Stomach (tissue), 9 donors: ENCODE results near the gene ZNF316. TPM values are rescaled to one million over a fixed set of nuclear protein-coding genes. Genes with fewer than 3 reads are reported as not detected.
"Not testable (repeated sequence)": the region's sequence is repeated elsewhere in the genome, so short reads cannot be mapped to it uniquely, and the experiment has no call there.

Source experiments
- DNase-seq, 2 donors: peaks; one replicate each; pipeline versions ENCODE4 v3.0.0 to v3.0.0-alpha.2; 2013 to 2019
- H3K27ac ChIP-seq, 5 donors: fragments of 200-600 bp in 4 of 5; sonication (generic) in 4 of 5; one replicate each; pipeline ENCODE4 v1.5.1; 2013 to 2019; ENCODE audit warnings: mild to moderate bottlenecking in 1 of 5, moderate library complexity in 1 of 5
- H3K27me3 ChIP-seq, 3 donors: fragments of 200-600 bp; sonication (generic); one replicate each; pipeline ENCODE4 v1.5.1; 2017 to 2019; ENCODE audit warnings: mixed run types in 1 of 3
- H3K36me3 ChIP-seq, 4 donors: fragments of 200-600 bp; sonication (generic); 1 replicate in 3 of 4; 2 replicates in 1 of 4; pipeline ENCODE4 v1.5.1; 2016 to 2019
- H3K4me1 ChIP-seq, 4 donors: fragments of 200-600 bp; sonication (generic); one replicate each; pipeline ENCODE4 v1.5.1; 2016 to 2019
- H3K4me3 ChIP-seq, 4 donors: fragments of 200-600 bp; sonication (generic) in 3 of 4; one replicate each; pipeline ENCODE4 v1.5.1; 2016 to 2019; ENCODE audit warnings: mild to moderate bottlenecking in 1 of 4
- H3K9me3 ChIP-seq, 4 donors: fragments of 200-600 bp; sonication (generic); one replicate each; pipeline ENCODE4 v1.5.1; 2016 to 2019
- EP300 ChIP-seq: sonication (generic); formaldehyde crosslinking; IDR thresholded peaks from one replicate; pipeline ENCODE4 v1.6.1; 2017; ENCODE audit warnings: antibody characterized with exemption
- POLR2A ChIP-seq, 4 donors: fragments of 450-650 bp; IDR thresholded peaks; one replicate each; pipeline ENCODE4 v1.6.1; 2016; ENCODE audit warnings: antibody characterized with exemption in 4 of 4, control low read depth in 2 of 4, mild to moderate bottlenecking in 1 of 4, moderate library complexity in 1 of 4
- POLR2AphosphoS5 ChIP-seq, 3 donors: sonication (generic); formaldehyde crosslinking; IDR thresholded peaks; one replicate each; pipeline ENCODE4 v1.6.1; 2016; ENCODE audit warnings: antibody characterized with exemption in 3 of 3
- WGBS, 5 donors: extraction: QIAGEN DNeasy Blood & Tissue Kit in 3 of 5; methylation state at CpG; one replicate each; pipeline versions ENCODE4 v1.1.5 to v1.1.7; 2013 to 2018; 5-methylcytosine and 5-hydroxymethylcytosine counted together
- intact Hi-C: fragments of 100-400 bp; cut with DNase I; formaldehyde crosslinking; loops from one replicate; pipeline ENCODE4 v1.15.1; 2023; ENCODE audit warnings: low total_unique reads
- polyA plus RNA-seq, 3 donors: library from polyadenylated mRNA; stranded (reverse); fragments of 200-250 nt; gene quantifications; one replicate each; pipeline ENCODE4 v1.2.3, GENCODE V29; 2013
- total RNA-seq, 5 donors: library from RNA; depleted of rRNA; stranded (reverse); fragments of >200 nt; gene quantifications; one replicate each; pipeline versions ENCODE4 v1.1.0 to v1.2.3, GENCODE V29; 2014 to 2016
- TF ChIP-seq, protein P1 (sequence below), 7 experiments: fragments of 450-650 bp in 4 of 7; fragments of 200-600 bp in 3 of 7; sonication (generic) in 3 of 7; IDR thresholded peaks; one replicate each; pipeline ENCODE4 v1.5.1; 2016 to 2019; ENCODE audit warnings: antibody characterized with exemption in 7 of 7, control low read depth in 2 of 7, mild to moderate bottlenecking in 1 of 7
- donor health status: healthy with polysubstance abuse.
- donor health status: Bipolar disorder and iron deficiency.
- donor health status: healthy.

The ZNF316 gene
- total and polyA plus RNA-seq, 8 donors = 7.2 to 62.6 (median 13.7) TPM

DNA sequence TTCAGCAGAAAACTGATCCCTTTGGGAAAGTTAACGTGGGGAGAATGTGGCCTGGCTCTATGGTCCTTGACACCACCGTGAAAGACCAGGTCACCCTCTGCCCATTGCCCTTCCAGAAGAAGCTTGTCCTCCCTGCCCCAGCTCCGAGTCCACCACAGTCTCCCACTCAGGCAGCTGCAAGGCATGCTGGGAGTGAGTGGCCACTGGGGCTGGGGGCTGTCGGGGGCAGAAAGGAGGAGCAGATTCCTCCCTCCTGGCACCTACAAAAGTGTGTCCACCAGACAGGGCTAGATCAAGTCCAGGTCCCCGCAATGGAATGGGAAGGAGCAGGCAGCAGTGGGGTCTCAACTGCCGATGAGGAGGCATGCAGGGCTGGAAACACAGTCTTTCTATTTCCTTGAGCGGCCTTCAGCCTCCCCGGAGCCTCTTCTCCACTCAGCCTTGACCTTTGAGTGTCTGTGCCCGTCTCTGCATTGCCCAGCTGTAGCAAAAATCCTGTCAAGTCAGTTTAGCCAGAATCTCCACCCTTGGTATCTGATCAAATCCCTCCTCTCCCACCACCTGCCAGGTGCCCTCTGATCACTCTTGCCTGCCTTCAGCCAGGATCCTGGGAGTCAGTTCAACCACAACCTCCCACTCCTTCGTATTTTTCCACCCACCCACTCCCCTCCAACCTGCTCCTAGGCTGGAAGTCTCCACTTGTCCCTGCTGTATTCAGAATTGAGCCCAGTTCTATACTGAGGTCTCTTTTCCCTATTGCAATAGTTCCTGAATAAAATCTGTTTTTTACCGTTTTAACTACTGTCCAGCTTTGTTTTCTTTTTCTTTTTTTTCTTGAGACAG lies 6.9 kb upstream of the ZNF316 start:
- Histone ChIP-seq H3K27me3 (no peaks in the 10 kb centered on the region), H3K9me3 (no peaks in the 10 kb centered on the region), H3K36me3 (peaks cover 0 to 3% (median 0%) of the 10 kb centered on the region in 4 donors), H3K4me1 (no peaks in the 10 kb centered on the region), H3K4me3 (no peak overlapping the region), H3K27ac (no peak overlapping the region)
- no peak for DNase-seq
- intact Hi-C loops = no loop called here
- WGBS, 5 donors = 58 to 64% (median 60%) methylated on average over 10 to 11 of the region's 11 CpGs
- TF ChIP-seq, protein P1, sequence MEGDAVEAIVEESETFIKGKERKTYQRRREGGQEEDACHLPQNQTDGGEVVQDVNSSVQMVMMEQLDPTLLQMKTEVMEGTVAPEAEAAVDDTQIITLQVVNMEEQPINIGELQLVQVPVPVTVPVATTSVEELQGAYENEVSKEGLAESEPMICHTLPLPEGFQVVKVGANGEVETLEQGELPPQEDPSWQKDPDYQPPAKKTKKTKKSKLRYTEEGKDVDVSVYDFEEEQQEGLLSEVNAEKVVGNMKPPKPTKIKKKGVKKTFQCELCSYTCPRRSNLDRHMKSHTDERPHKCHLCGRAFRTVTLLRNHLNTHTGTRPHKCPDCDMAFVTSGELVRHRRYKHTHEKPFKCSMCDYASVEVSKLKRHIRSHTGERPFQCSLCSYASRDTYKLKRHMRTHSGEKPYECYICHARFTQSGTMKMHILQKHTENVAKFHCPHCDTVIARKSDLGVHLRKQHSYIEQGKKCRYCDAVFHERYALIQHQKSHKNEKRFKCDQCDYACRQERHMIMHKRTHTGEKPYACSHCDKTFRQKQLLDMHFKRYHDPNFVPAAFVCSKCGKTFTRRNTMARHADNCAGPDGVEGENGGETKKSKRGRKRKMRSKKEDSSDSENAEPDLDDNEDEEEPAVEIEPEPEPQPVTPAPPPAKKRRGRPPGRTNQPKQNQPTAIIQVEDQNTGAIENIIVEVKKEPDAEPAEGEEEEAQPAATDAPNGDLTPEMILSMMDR (IDR thresholded peaks at IDR 0.05) = no peak
- TF ChIP-seq POLR2AphosphoS5 (IDR thresholded peaks at IDR 0.05) (no peak), POLR2A (IDR thresholded peaks at IDR 0.05) (no peak), EP300 (no peak)

DNA sequence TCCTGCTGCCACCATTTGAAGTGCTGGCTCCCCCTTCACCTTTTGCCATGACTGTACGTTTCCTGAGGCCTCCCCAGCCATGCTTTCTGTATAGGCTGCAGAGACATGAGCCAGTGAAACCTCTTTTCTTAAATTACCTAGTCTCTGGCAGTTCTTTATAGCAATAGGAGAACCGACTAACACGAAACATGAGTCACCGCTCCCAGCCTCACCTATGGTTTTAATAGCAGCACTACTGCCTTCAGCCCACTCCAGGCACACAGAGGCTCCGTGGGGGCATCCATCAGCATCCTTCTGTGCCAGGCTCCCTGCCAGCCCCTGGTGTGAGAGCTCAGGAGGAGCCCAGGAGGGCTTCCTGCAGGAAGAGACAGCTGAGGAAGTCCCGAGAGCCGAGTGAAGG lies 5.5 kb upstream of the ZNF316 start:
- Histone ChIP-seq H3K27me3 (no peaks in the 10 kb centered on the region), H3K36me3 (no peaks in the 10 kb centered on the region), H3K4me3 (no peak overlapping the region), H3K9me3 (no peaks in the 10 kb centered on the region), H3K4me1 (peaks cover 4 to 12% (median 5%) of the 10 kb centered on the region in 4 donors), H3K27ac (no peak overlapping the region)
- 71 to 81% (median 73%) methylated on average over 6 to 7 of the region's 7 CpGs for WGBS, 5 donors
- TF ChIP-seq POLR2AphosphoS5 (IDR thresholded peaks at IDR 0.05) (no peak), EP300 (no peak), POLR2A (IDR thresholded peaks at IDR 0.05) (no peak)
- TF ChIP-seq, protein P1 (IDR thresholded peaks at IDR 0.05) = no peak
- intact Hi-C loops = no loop called here
- DNase-seq = no peak

DNA sequence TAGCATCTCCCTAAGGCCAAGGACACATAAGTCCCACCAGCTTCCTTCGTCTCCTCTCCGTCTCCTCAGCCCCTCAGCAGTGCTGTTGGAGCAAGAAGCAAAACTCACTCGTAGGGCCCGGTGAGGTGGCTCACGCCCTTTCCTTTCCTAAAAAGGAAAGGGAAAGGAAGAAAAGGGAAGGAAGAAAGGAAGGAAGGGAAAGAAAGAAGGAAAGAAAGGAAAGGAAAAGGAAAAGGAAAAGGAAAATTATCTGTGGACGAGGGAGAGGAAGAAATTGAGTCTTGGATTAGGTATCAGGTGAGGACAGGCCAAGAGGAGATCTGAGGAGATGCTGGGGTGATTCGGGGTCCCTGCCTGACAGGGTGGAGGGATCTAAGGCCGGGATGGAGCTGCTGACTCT lies 3.1 kb upstream of the ZNF316 start:
- no peak for TF ChIP-seq POLR2AphosphoS5 (IDR thresholded peaks at IDR 0.05)
- no peak for TF ChIP-seq POLR2A (IDR thresholded peaks at IDR 0.05)
- TF ChIP-seq, protein P1 (IDR thresholded peaks at IDR 0.05) = no peak
- TF ChIP-seq EP300 = no peak
- DNase-seq = no peak
- intact Hi-C loops = no loop called here
- no peak overlapping the region for H3K4me3 ChIP-seq
- H3K4me1 ChIP-seq = peaks cover 16 to 30% (median 23%) of the 10 kb centered on the region in 4 donors
- no peaks in the 10 kb centered on the region for H3K36me3 ChIP-seq
- no peaks in the 10 kb centered on the region for H3K9me3 ChIP-seq
- no peak overlapping the region for H3K27ac ChIP-seq
- H3K27me3 ChIP-seq = no peaks in the 10 kb centered on the region
- WGBS, 5 donors = 82 to 89% (median 85%) methylated on average over 8 of the region's 8 CpGs

DNA sequence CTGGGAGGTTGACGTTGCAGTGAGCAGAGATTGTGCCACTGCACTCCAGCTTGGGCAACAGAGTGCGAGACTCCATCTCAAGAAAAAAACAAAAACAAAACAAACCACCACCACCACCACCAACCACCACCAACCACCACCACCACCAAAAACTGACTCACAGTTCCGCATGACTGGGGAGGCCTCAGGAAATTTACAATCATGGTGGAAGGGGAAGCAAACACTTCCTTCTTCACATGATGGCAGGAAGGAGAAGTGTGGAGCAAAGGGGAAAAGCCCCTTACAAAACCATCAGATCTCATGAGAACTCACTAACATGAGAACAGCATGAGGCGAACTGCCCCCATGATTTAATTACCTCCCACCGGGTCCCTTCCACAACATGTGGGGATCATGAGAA lies 2.1 kb upstream of the ZNF316 start:
- H3K9me3 ChIP-seq, intact Hi-C loops, DNase-seq, H3K36me3 ChIP-seq, H3K27me3 ChIP-seq, H3K4me3 ChIP-seq: not testable (repeated sequence)
- 82 to 100% (median 88%) methylated on average over 5 of the region's 5 CpGs for WGBS, 5 donors
- Histone ChIP-seq H3K4me1 (peaks cover 16 to 39% (median 29%) of the 10 kb centered on the region in 4 donors), H3K27ac (peak overlapping the region in 2 of 5 donors; percentile 44 to 53)
